HG02571 (cell line): ENCODE measurements around the gene OR52M1.

Experiments
- ATAC-seq: cut with Tn5 transposase; IDR thresholded peaks from one replicate; pipeline ENCODE4 v1.9.1; 2021; ENCODE audit warnings: mild to moderate bottlenecking, moderate library complexity; ENCODE audit not compliant: unreplicated experiment

OR52M1 gene

GRCh38 chr11:4565371-4565770 lies 20.4 kb downstream of the OR52M1 start:
- no peak for ATAC-seq

- ATAC-seq, result no peak
These were observed 24.1 kb downstream of the OR52M1 start for GRCh38 chr11:4569075-4569474.

GRCh38 chr11:4576880-4577279 lies 31.9 kb downstream of the OR52M1 start:
- ATAC-seq, result no peak

GRCh38 chr11:4577761-4578160 lies 32.8 kb downstream of the OR52M1 start:
- ATAC-seq, result no peak

GRCh38 chr11:4578624-4579023 lies 33.6 kb downstream of the OR52M1 start:
- no peak for ATAC-seq

GRCh38 chr11:4580124-4580523 lies 35.1 kb downstream of the OR52M1 start:
- no peak for ATAC-seq

- ATAC-seq, result no peak
These were observed 36.5 kb downstream of the OR52M1 start, which contains the start of gene OR52I2 for GRCh38 chr11:4581443-4581842. Gene OR52I2, plus strand, starts transcription at chr11:4581743.

GRCh38 chr11:4589017-4589416 lies 44.0 kb downstream of the OR52M1 start:
- no peak for ATAC-seq

GRCh38 chr11:4593739-4594138 lies 48.7 kb downstream of the OR52M1 start, which contains the start of gene OR52I1:
Gene OR52I1, plus strand, starts transcription at chr11:4594039. Its CDS starts 0 bp downstream, at chr11:4594039.
- ATAC-seq, result no peak
